Gastroesophageal sphincter (tissue), 3 donors: Measurements from ENCODE around the gene SENP8.

Source experiments
- CTCF ChIP-seq, 4 experiments: fragments of 200-600 bp in 2 of 4; fragments of 450-650 bp in 2 of 4; sonication (generic) in 1 of 4; IDR thresholded peaks; one replicate each; pipeline ENCODE4 v1.5.1; 2017 to 2019; ENCODE audit warnings: antibody characterized with exemption in 4 of 4, mild to moderate bottlenecking in 2 of 4, moderate library complexity in 2 of 4
- EP300 ChIP-seq: sonication (generic); formaldehyde crosslinking; IDR thresholded peaks from one replicate; pipeline ENCODE4 v1.6.1; 2017; ENCODE audit warnings: antibody characterized with exemption, mild to moderate bottlenecking
- POLR2A ChIP-seq, 2 donors: fragments of 450-650 bp; IDR thresholded peaks; one replicate each; pipeline ENCODE4 v1.6.1; 2017; ENCODE audit warnings: antibody characterized with exemption in 2 of 2, mild to moderate bottlenecking in 2 of 2, moderate library complexity in 1 of 2

- TF ChIP-seq EP300 (no peak), POLR2A (IDR thresholded peaks at IDR 0.05) (no peak), CTCF (IDR thresholded peaks at IDR 0.05) (no peak)
These were observed 71.2 kb downstream of the SENP8 start for GRCh38 chr15:72189250-72189902.
